ENCODE measurements around the gene TANGO6.

Gene TANGO6

DNA sequence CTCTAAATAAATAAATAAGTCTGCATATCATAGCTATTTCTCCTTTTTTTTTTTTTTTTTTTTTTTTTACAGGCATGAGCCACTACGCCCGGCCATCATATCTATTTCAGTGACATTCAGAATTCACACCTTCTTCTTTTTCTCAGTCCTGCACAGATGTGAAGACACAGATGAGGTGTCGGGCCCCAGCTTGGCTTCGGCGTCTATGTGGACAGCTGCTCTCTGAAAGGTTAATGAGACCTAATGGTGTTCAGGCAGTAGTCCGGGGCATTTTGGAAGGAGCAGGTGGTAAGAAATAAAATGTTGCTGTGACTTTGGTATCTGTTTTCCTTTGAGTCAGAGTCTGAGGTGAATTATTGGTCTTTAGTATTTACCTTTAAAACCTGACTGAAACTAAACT is 23.6 kb downstream of the TANGO6 start:
- DNase-seq (ENCODE audit: low read depth) = no peak

DNA sequence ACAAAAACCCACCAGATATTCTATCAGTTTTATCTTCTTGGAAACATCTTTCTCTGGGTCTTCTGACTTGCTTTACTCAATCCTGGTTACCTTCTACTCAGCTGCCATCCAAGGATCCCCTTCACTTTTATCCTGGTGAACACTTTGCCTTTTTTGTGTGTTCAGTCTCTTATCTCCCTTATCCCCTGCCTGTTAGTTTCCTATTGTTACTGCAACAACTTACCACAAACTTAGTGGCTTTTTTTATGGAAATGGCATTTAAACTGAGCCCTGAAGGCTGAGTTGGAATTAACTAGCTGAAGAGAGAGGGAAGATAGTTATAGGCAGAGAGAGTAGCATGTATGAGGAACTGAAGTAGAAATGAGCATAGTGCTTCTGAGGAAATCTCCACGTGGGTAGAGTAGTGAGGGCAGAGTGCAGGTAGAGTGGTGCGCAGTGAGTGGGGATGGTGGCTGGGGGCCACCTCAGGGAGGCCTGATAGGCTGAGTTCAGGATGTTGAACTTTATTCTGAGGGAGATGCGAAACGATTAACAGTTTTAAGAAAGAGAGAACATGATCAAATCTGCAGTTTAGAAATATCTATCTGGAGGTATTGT is 26.3 kb downstream of the TANGO6 start:
- no peak for DNase-seq (ENCODE audit: low read depth)

DNA sequence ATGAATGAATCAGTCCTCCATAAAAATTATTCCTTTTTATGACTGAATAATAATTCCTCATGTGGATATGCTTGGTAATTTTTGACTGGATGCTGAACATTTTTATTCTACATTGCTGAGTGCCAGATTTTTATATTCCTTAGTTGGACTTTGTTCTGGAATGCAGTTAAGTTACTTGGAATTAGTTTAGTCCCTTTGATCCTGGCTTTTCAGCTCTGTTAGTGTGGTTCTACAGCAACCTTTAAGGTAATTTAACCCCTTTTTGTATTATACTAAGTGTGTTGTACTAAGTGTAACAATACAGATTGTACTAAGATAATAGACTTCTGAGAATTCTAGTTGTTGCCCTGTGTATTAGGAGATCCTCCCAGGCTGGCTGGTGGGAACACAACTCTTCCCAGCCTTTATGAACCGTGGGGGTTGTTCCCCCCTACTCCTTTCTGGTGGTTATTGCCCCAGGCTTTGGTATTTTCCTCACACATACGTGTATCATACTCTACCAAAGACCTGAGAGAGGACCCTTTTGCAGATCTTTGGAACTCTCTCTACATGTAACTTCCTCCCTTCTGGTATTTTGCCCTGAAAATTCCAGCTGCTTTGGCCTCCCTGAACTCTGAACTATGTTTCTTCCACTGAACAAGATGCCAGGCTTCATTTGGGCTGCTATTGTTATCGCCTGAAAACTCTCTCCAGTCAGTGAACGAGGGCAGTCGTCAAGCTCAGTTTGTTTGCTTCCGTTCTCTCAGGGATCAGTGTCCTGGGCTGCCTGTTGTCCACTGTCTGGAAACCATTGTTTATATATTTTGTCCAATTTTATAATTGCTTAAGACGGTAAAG is 30.5 kb downstream of the TANGO6 start:
- no peak for DNase-seq (ENCODE audit: low read depth)

DNA sequence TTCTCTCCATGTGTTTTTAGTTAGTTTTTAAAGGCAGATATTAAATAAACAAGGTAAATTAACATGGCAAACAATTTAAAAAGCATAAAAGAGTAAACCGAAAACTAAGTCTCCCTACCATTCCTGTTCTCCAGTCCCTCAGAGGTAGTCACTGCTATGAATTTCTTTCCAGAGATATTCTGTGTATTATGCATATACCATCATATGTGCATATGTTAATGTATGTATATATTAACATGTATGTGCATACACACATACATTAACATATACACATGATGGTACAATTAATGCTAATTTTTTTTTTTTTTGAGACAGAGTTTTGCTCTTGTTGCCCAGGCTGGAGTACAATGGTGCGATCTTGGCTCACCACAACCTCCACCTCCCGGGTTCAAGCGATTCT is 32.5 kb downstream of the TANGO6 start:
- DNase-seq (ENCODE audit: low read depth) = no peak

DNA sequence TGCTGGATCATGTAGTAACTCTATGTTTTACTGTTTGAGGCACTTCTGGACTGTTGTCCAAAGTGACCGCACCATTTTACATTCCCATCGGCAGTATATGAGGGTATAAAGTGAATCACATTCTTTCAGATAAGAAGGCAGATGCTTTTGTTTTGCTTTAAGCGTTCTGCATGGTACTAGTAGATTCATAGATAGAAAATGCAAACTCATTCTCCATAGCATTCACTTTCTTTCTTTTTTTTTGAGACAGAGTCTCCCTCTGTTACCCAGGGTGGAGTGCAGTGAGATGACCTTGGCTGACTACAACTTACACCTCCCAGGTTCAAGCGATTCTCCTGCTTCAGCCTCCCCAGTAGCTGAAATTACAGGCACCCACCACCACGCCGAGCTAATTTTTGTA is 40.4 kb downstream of the TANGO6 start:
- DNase-seq (ENCODE audit: low read depth) = no peak

DNA sequence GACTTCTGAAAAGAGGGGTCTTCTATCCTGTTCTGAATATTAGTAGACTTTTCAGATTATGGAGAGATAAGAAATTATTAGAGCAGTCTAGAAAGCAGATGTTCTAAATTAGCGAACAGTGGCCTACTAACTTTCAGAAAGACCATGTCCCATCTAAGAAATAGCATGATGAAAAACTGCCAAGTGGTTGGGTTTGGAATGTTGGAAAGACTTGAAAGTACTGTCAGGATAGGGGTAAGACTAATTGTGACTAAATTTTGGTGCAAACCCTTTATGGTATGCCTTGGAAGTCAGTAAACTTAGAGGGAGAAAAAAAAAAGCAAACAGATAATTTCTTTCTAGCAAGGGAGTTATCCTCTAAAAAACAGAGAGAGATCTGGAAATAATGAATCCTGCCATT is 41.1 kb downstream of the TANGO6 start:
- DNase-seq (ENCODE audit: low read depth) = no peak

DNA sequence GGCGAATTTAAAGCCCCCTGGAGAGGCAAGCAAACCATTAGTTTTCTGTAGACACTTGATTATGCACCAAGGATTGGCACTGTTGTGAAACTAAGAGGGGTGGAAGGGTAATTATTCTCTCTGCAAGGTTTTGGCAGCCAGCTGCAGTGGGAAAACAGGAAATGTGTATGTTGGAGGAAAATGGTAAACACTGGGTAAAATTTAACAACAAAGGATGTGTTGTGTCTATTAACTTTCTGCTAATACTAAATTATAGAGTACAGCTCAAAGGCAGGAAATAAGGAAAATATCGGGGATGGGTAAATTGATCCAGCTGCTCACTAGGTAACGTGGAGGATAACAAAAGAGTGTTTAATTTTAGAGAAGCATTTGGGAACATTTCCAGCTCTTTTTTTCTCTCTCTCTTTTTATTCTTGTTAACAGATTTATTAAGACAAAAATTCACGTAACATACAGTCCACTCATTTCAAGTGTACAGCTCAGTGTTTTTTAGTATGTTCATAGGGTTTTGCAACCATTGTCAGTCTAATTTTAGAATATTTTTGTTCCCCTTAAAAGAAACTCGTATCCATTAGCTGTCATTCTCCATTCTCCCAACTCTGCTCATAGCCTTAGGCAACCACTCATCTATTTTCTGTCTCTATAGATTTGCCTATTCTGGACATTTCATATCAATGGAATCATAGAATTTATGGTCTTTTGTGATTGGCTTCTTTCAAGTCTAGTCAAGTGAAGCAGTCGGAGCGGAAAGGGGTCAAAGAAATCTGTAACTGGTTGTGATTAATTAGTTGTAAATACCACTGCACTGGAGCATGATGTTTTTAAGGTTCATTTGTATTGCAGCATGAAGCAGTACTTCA is 41.8 kb downstream of the TANGO6 start:
- DNase-seq (ENCODE audit: low read depth) = no peak

DNA sequence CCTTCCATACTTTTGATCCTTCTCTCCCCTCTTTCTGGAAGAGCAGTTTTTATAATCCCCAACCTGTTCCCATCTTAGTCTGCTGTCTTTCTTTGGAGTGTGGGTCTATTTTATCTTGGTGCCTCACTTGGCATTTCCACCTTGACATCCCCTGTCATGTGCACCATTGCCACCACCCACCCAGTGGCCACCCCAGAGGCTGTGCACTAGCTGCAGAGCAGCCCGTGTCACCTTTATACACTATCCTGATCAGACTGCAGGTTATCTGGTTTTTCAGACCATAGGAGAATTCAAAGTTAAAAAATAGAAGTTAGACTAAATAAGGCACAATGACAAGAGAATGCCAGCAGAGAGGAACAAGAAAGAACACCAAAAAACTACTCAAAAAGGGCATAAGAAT is 43.8 kb downstream of the TANGO6 start:
- DNase-seq (ENCODE audit: low read depth) = no peak

DNA sequence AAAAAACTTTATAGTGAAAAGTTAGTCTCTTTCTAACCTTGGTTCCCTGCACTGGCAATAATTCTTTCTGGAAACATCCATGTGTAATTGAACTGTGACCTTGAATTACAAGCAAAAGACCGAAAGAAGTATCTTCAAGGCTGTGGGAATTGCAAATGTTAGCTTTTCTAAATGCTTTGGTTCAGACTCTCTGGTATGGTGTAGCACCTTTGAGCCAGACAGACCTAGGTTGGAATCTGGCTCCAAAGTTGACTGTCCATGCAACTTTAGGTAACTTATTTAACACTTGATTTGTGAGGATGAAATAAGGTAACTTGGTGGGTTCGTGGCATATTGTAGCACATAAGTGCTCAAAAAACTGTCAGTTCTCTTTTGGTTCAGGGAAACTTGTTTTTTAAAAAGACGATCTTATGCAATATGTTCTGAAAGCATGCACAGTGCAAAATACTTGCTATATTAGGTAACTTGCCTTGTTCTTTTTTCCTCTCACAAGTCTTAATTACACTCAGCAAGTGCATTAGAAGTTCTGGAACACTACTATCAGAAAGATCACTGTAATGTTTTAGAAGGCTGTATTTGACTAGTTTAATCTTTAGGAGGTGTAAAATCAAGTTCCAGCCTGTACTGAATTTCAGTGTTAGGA is 46.3 kb downstream of the TANGO6 start:
- DNase-seq (ENCODE audit: low read depth) = no peak

DNA sequence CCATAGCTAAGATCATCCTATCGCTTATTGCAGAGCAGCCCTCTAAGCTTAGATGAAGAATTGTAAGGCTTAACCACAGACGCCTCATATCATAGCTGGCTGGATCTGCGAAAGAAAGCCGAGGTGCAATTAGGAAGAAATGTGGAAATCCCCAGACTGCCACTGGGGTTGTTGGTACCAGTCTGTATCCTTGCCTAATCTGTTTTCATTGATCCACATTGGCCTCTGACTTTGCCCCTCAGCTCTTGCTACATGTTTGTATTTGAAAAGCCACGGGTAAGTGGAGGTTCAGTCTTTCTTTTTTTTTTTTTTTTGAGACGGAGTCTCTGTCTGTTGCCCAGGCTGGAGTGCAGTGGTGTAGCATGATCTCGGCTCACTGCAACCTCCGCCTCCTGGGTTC is 48.9 kb downstream of the TANGO6 start:
- DNase-seq (ENCODE audit: low read depth) = no peak

DNA sequence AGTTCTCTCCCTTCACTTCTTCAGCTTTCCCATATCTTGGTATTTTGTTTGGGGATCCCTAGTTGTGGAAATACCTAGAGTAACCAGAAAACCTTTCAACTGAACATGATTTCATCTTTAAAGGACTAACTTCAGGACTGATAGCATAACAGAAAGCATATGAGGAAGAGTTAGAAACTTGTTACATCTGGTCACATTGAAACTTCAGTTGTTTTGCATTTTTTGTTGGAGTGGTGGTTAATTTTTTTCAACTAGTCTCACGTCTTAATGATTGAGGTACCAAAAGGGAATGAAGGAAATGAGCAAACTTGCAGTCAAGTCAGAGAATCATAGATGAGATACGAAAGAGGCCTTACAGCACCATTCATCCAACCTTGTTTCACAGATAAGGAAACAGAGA is 49.6 kb downstream of the TANGO6 start:
- DNase-seq (ENCODE audit: low read depth) = no peak

DNA sequence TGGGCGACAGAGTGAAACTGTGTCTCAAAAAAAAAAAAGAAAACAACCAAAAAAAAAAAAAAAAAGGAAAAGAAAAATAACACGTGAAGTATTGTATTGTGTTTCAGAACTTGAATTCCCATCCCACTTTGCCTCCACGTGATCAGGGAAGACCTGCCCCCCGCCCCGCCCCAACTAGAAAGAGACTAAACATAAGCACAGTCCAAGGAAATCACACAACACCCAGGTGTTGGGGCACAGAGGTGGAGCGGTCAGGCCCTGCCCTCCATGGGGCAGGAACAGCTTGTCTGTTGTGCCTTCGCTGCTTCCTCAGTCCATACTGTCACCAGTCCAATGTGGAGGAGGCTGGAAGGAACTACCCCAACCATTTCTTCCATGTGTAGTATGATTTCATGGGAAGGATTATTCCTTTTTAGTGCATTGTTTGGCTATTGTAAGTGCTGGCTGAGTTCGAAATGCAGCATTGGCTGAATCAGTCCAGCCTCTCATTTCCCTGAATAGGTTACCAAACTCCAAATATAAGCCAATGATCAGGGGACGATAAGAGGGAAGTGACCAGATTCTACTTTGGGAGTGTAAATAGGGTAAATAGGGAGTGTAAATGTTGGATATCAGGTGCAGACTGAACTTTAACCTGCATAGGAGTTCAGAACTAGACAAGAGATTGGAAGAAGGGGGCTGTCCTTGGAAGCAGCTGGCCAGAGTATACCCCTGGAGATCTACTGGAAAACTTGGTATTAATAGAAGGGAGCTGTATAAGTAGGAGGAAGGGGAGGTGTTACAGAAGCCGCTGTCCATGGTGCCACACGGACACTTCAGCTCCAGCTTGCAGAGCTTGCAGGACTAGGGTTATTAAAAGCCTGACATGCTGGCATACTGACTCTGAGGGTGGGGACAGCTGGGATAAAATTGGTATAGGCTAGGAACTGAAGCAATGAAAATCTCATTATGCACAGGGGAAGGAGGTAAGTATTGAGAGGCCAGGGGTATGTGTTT is 50.7 kb downstream of the TANGO6 start:
- DNase-seq (ENCODE audit: low read depth) = no peak

DNA sequence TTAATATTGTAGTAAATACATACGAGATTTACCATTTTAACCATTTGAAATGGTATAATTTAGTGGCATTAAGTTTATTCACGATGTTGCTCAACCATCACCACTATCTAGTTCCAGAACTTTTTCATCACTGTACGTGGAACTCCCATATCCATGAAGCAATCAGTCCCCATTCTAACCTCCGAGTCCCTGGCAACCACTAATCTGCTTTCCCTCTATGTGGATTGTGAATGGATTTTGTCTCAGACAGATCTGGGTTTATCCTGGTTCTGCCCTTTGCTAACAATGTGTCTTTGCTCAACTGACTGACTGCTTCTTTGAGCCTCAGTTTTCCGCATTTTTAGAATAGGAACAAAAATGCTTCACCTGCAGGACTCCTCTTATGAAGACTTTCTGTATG is 51.4 kb downstream of the TANGO6 start:
- DNase-seq (ENCODE audit: low read depth) = no peak

DNA sequence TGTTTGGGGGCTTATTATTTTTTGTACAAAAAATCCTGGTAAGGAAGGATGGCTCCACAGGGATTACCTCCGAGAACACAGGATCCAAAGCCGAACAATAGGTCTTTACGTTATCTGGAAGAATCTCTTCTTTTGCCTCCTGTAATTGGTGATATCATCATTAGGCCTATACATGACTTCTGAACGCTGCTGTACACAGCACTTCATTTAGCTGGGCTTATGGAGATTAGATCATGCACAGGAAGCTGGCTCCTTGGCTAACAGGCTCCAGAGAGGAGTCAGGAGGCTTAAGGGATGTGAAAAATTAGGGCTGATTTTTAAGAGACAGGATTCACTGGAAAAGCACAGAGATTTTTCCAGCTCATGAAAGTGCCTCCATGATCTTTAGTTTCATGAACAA is 54.7 kb downstream of the TANGO6 start:
- no peak for DNase-seq (ENCODE audit: low read depth)

DNA sequence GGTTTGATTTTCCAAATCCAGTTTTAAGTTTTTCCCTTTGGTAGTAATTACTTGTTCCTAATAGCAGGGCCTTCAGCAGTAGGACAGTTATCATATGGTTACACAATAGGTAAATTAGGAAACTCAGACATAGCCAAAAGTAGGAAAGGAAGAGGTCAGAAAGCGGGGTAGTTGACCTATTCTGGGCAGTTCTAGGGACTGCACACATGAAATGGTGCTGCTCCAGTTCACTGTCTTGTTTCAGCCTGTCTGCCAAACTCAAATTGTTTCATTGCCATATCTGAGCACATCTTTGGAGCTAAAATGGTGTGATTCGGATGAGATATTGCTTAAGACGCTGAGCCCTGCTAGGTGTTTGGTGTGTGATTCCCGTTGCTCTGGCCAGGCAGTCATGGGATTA is 56.7 kb downstream of the TANGO6 start:
- DNase-seq (ENCODE audit: low read depth) = no peak

DNA sequence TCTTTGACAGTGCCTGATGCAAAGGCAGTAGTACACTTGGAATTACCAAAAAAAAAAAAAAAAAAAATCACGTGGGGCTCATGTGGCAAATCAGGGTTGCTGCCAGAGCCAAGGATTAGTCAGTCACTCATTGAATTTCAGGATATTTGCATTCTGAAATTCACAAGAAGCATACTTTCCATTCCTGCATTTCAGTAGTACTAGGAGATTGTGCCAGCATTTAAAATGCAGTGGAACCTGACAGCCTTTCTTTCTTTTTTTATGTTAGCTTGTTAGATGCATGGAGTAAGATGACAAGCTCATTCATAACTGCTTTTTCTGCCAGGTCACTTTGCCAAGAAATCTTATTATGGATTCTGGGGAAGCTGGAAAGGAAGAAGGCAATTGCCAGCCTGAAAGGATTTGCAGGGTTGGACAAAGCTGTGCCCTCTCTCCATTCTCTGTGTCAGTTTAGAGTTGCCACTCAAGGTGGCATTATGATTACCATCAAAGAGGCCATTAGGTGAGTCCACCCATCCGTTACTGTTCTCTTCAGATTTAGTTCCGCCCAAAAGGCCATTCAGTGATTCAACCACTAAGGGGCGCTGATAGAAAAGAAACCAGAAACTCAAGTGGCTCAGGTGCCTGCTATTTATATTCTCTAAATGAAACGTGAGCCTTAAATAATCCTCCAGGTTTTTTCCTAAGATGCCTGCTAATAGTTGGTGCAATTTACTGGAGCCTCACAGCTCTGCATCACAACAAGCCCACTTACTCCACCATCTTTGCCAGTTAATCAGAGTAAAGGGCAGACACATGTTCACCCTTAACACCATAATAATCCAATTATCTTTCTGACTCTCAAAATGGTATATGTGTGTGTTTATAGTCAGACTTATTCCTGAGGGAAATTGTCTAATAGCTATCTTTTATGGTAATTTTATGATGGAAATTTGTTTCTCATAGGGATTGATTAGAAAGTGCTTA is 59.0 kb downstream of the TANGO6 start:
- DNase-seq (ENCODE audit: low read depth) = no peak

DNA sequence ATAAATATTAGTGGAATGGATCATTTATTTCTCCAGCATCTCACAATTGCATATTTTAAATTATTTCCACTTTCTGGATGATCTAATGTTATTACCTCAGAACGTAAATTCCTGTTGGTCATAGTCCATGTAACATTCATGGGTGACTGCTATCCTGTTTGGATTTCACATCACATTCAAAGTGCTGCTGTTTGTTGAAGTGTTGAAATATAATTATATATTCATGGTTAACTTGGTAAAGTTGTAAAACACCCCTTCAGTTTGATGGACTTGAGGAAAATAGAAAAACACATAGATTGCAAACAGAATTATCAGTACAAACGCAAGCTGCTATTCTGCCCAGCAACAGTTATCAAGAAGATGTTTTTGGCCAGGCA is 59.6 kb downstream of the TANGO6 start:
- DNase-seq (ENCODE audit: low read depth) = no peak

DNA sequence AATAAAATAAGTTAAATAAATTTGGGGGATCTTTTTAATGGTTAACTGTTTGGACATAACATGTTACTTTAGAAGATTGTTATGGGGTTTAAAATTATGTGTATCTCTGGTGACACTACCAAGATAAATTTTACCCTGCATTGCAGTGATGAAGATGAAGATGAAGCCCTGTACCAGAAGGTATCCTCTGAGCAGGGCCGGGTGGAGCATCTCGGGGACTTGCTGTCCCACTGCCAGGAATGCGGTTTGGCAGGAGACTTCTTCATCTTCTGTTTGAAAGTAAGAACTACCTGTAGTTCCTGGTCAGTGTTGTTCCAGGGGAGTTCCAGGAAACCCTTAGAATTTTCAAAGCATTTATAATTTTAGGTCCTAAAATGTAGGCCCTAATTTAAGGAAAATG is 64.0 kb downstream of the TANGO6 start:
- DNase-seq (ENCODE audit: low read depth) = no peak

DNA sequence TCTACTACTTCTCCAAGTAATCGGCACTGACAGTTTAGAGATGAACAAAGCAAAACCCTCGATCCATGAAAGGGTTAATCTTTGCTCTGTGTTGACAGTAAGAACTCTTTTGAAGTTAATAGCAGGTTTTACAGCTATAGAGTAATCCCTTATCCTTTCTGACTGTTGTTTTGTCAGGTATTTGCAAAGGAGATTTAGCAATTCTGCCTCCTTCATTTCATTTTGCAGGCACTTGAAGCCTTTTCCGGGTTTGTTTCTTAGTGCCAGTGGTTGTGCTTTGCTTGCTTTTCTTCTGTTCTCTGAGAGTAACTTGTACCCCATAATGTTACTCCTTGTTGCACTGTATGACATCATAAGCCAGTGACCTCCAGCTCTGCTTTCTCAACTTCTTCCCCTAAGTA is 64.5 kb downstream of the TANGO6 start:
- no peak for DNase-seq (ENCODE audit: low read depth)

DNA sequence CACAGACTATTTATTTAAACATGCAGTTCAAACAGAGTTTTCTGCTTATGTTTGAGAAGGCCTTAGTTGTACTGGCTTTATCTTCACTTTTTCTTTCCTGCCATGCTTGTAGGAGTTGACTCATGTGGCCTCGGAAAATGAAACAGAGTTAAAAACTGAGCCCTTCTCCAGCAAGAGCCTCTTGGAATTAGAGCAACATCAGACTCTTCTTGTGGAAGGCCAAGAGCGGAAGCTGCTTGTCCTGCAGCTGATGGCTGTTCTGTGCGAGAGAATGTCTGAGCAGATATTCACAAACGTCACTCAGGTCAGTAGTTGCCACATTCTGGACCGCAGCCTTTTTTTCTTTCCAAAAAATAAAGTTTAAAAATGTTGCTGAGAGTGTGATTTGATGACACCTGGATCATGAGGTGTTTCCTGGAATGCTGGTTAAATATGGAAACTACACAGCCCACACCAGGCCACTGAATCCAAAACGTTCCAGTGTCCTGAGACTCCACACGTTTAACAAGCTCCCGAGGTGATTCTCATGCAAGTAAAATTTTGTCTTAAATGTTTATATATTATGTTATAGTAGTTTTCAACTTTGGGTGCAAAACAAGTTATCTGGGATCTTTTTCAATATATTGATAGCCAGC is 65.9 kb downstream of the TANGO6 start:
- no peak for DNase-seq (ENCODE audit: low read depth)

All from CMK (cell line).